K562 (cell line): ENCODE measurements around the gene SPOUT1. TPM values are rescaled to one million over a fixed set of nuclear protein-coding genes. Genes with fewer than 3 reads are reported as not detected.

Experiments used
- ATAC-seq: fragments of 200-7000 bp; cut with Tn5 transposase; 3 replicates; pipeline ENCODE4 v1.9.1; 2020; ENCODE audit warnings: moderate library complexity
- BruUV-seq: library from RNA; stranded (reverse); fragments of 400-500 nt; replicated peaks from 2 replicates; lab custom pipeline; 2021; lab: Mats Ljungman, UMichigan
- CTCF ChIA-PET: fragments of 300-600 bp; formaldehyde crosslinking; extraction: SDS; loops from one replicate; lab custom pipeline; 2021; ENCODE audit warnings: low intra/inter-chr PET ratio; lab: Yijun Ruan, JAX
- POLR2A ChIA-PET: fragments of 300-600, 350-650 bp; sonication (Branson Sonifier 250); formaldehyde crosslinking; extraction: SDS; loops from one replicate; lab custom pipeline; 2021; ENCODE audit warnings: antibody characterized with exemption, inconsistent platforms; lab: Yijun Ruan, JAX
- DNase-seq, 4 experiments: peaks; one replicate each; pipeline versions ENCODE4 v3.0.0 to v3.0.0-alpha.2; 2011 to 2018; ENCODE audit warnings: low spot score in 3 of 4, mixed read lengths in 3 of 4; ENCODE audit errors: extremely low read depth in 1 of 4
- FAIRE-seq: peaks from 2 replicates; lab custom pipeline; 2011; peaks lifted over from hg19 to GRCh38; lab: Jason Lieb, UNC
- H2AFZ ChIP-seq: 2 replicates; pipeline ENCODE4 v1.6.0; 2011; ENCODE audit warnings: low read depth, low read length, control low read depth, inconsistent platforms
- H3K27ac ChIP-seq: fragments of 200-600 bp; 3 replicates; pipeline ENCODE4 v1.8.0; 2011; ENCODE audit warnings: low read depth, mild to moderate bottlenecking, control low read depth, inconsistent platforms, low read length, moderate library complexity, mixed read lengths; ENCODE audit errors: extremely low read depth
- H3K27me3 ChIP-seq, 2 experiments: fragments of 300-600 bp in 1 of 2; 2 replicates in 1 of 2; 3 replicates in 1 of 2; pipeline versions ENCODE4 v1.6.0 to v1.8.0; 2011; ENCODE audit warnings: inconsistent platforms in 2 of 2, low read length in 2 of 2, mild to moderate bottlenecking in 1 of 2, mixed read lengths in 1 of 2, moderate library complexity in 1 of 2; ENCODE audit not compliant: control insufficient read depth in 2 of 2, insufficient read depth in 2 of 2
- H3K36me3 ChIP-seq: fragments of 300-600 bp; 3 replicates; pipeline ENCODE4 v1.8.0; 2011; ENCODE audit warnings: mild to moderate bottlenecking, low read length, inconsistent platforms; ENCODE audit not compliant: control insufficient read depth, insufficient read depth
- H3K4me1 ChIP-seq, 2 experiments: fragments of 200-600 bp in 1 of 2; replicated peaks in 1 of 2; 2 replicates in 1 of 2; 3 replicates in 1 of 2; pipeline versions ENCODE4 v1.5.1 to v1.8.0; 2011; ENCODE audit warnings: inconsistent platforms in 2 of 2, low read length in 2 of 2, mild to moderate bottlenecking in 1 of 2, mixed read lengths in 1 of 2, moderate library complexity in 1 of 2; ENCODE audit not compliant: control insufficient read depth in 2 of 2, insufficient read depth in 2 of 2
- H3K4me2 ChIP-seq: 2 replicates; pipeline ENCODE4 v1.6.1; 2011; ENCODE audit warnings: low read length, control low read depth, inconsistent platforms, mixed read lengths; ENCODE audit not compliant: insufficient read depth
- H3K4me3 ChIP-seq: fragments of 200-600 bp; sonication (generic), shearing (Covaris generic); 2 replicates; pipeline ENCODE4 v1.5.1; 2016; ENCODE audit warnings: control low read depth, inconsistent platforms
- H3K79me2 ChIP-seq: fragments of 200-600 bp; 3 replicates; pipeline ENCODE4 v1.8.0; 2011; ENCODE audit warnings: low read length, inconsistent platforms; ENCODE audit not compliant: control insufficient read depth, insufficient read depth
- H3K9ac ChIP-seq, 2 experiments: 2 replicates each; pipeline versions ENCODE4 v1.6.0 to v1.6.1; 2011; ENCODE audit warnings: low read depth in 2 of 2, low read length in 2 of 2, control low read depth in 1 of 2, inconsistent platforms in 1 of 2, mild to moderate bottlenecking in 1 of 2, mixed read lengths in 1 of 2; ENCODE audit not compliant: insufficient read depth in 1 of 2
- H3K9me1 ChIP-seq: one replicate; pipeline ENCODE4 v1.6.0; 2011; ENCODE audit warnings: inconsistent platforms, mild to moderate bottlenecking, low read length, moderate library complexity; ENCODE audit not compliant: control insufficient read depth, insufficient read depth
- H3K9me3 ChIP-seq: replicated peaks from 2 replicates; pipeline ENCODE4 v1.5.1; 2011; ENCODE audit warnings: low read depth, low read length, inconsistent platforms; ENCODE audit not compliant: control insufficient read depth, insufficient read depth
- H4K20me1 ChIP-seq: replicated peaks from 2 replicates; pipeline ENCODE4 v1.6.1; 2011; ENCODE audit warnings: low read length, inconsistent platforms, mixed read lengths; ENCODE audit not compliant: control insufficient read depth, insufficient read depth
- NFATC3 ChIP-seq: fragments of 450-650 bp; IDR thresholded peaks from 2 replicates; pipeline ENCODE4 v1.6.1; 2017; ENCODE audit warnings: mild to moderate bottlenecking
- POLR2B ChIP-seq: fragments of 450-650 bp; IDR thresholded peaks from 2 replicates; pipeline ENCODE4 v1.6.1; 2018; ENCODE audit warnings: low read depth; ENCODE audit not compliant: partially characterized antibody
- YBX1 ChIP-seq: fragments of 450-650 bp; IDR thresholded peaks from 2 replicates; pipeline ENCODE4 v1.7.1; 2016; ENCODE audit warnings: mild to moderate bottlenecking
- ZNF263 ChIP-seq: sonication (generic); formaldehyde crosslinking; IDR thresholded peaks from 2 replicates; pipeline ENCODE4 v1.8.0; 2022; ENCODE audit warnings: mild to moderate bottlenecking, missing genetic modification reagents, borderline replicate concordance
- ZNF3 ChIP-seq: fragments of 250-450 bp; sonication (Bioruptor Pico); IDR thresholded peaks from 2 replicates; pipeline ENCODE4 v1.5.0; 2021; ENCODE audit warnings: mild to moderate bottlenecking, moderate library complexity
- WGBS: fragments of 100-300 bp; shearing (Covaris generic); methylation state at CpG from one replicate; pipeline ENCODE4 v1.1.6; 2016; ENCODE audit warnings: low coverage, mixed read lengths; ENCODE audit not compliant: insufficient coverage; ENCODE audit errors: missing lambda C conversion rate; 5-methylcytosine and 5-hydroxymethylcytosine counted together
- in situ Hi-C: fragments of 300-500 bp; cut with MboI; formaldehyde crosslinking; loops from 4 replicates; pipeline ENCODE4 v1.15.0; 2018; ENCODE audit warnings: inconsistent platforms, mixed read lengths
- intact Hi-C: fragments of 100-400 bp; cut with micrococcal nuclease; formaldehyde crosslinking; loops from 2 replicates; pipeline ENCODE4 v1.14.2; 2022
- polyA plus RNA-seq, 8 experiments: library from polyadenylated mRNA; depleted of rRNA in 4 of 8; stranded (reverse) in 5 of 8; unstranded in 3 of 8; fragments of >200 nt; fragmentation: Nextera tagmentation in 2 of 8; fragmentation: Illumina TruSeq in 1 of 8; extraction: Ambion mirVana in 2 of 8; extraction: Trizol in 1 of 8; gene quantifications; 2 replicates each; pipeline versions ENCODE4 v1.2.1 to v1.2.3, GENCODE V29; 2011 to 2014; ENCODE audit warnings: inconsistent platforms in 1 of 8, missing spikeins in 1 of 8
- total RNA-seq, 7 experiments: library from RNA; depleted of rRNA in 6 of 7; stranded (reverse); fragments of >200 nt in 6 of 7; fragmentation: Illumina TruSeq in 2 of 7; extraction: Trizol in 2 of 7; gene quantifications; 2 replicates each; pipeline versions ENCODE4 v1.2.1 to v1.2.3, GENCODE V29; 2011 to 2021; ENCODE audit warnings: low replicate concordance in 1 of 7
- TF ChIP-seq, protein P1 (sequence below): sonication (generic); formaldehyde crosslinking; IDR thresholded peaks from 2 replicates; pipeline ENCODE4 v1.8.1; 2022; ENCODE audit warnings: missing genetic modification reagents
- TF ChIP-seq, protein P2 (sequence below): IDR thresholded peaks from 3 replicates; pipeline ENCODE4 v1.6.1; 2011; ENCODE audit warnings: borderline replicate concordance, mild to moderate bottlenecking, moderate library complexity; ENCODE audit not compliant: insufficient read length; ENCODE audit errors: extremely low read depth
- TF ChIP-seq, protein P3 (sequence below): sonication (generic); formaldehyde crosslinking; IDR thresholded peaks from 2 replicates; pipeline ENCODE4 v1.8.0; 2022; ENCODE audit warnings: mild to moderate bottlenecking, missing genetic modification reagents

Gene SPOUT1
- total and polyA plus RNA-seq, 9 of the 15 experiments (the other 6 are each of a cell fraction or from before 2014, with no cell fraction given) = 10.6 to 121 (median 37.4) TPM

DNA sequence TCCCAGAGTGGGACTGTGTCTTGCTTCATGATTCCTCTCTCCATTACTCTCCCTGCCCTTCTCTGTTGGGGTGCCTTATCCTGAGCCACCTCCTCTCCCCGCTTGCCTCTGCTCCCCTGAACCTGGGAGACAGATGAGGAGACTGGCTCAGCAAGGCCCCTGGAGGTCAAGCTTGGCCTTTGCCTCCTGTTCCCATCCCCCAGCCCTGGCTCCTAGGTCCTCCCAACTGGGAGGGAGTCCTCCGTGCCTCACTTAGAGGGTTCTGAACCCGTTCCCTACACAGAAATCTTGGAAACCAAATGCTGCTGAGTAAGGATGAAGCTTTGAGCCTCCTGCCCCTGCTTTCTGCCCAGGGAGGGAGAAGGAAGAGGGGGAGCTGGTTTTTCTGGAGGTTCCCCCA lies 21.1 kb downstream of the SPOUT1 start:
- Histone ChIP-seq H3K27me3 (no peaks in the 10 kb centered on the region), H3K4me1 (peaks cover 0 to 3% of the 10 kb centered on the region in 2 experiments; a peak in 3 of 5 replicates), H3K4me2 (no peak overlapping the region), H4K20me1 (no peaks in the 10 kb centered on the region), H3K9me3 (no peaks in the 10 kb centered on the region), H3K36me3 (peaks cover 51% of the 10 kb centered on the region; the same call in 2 of the 3 replicates), H3K9ac (no peak overlapping the region), H3K27ac (no peak overlapping the region), H3K79me2 (no peaks in the 10 kb centered on the region), H3K9me1 (no peaks in the 10 kb centered on the region), H2AFZ (no peak overlapping the region), H3K4me3 (no peak overlapping the region)
- TF ChIP-seq ZNF3 (CRISPR knock-in tag) (no peak), POLR2B (peak; percentile 7), ZNF263 (CRISPR knock-in tag) (peak; percentile 82)
- no peak for ATAC-seq
- ChIA-PET POLR2A (interaction anchor here (0.7 to 2.3 kb wide), 3 partner anchors 10 to 404 kb away, joined by 3 to 21 read pairs (median 12); partner anchors contain the start of gene ENDOG), CTCF (no interaction called here)
- no TSS peak for BruUV-seq
- FAIRE-seq = no peak
- 83% methylated on average over 3 of the region's 3 CpGs for WGBS
- in situ Hi-C loops = no loop called here
- DNase-seq = no peak
- intact Hi-C loops = no loop called here

DNA sequence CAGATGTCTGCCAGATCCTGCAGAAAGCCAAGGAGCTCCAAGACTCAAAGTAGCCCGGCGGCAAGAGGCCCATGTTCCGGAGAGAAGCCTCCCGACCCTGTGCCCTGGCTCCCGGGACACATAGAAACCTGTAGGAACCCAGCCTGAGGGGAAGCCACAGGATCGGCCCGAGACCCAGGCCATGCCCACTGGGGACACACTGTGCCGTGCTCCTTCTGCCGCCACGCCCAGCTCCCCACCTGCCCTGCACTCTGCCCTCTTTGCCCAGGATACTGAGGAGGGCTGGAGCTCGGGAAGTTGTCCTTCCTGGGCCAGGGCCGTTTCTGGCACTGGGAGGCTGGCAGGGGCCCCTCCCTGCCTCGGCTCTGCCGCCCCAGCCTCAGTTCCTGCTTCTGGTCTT lies 21.8 kb downstream of the SPOUT1 start:
- in situ Hi-C loops = no loop called here
- CTCF ChIA-PET = no interaction called here
- Histone ChIP-seq H3K4me3 (no peak overlapping the region), H2AFZ (no peak overlapping the region), H3K9me3 (no peaks in the 10 kb centered on the region), H3K9me1 (no peaks in the 10 kb centered on the region), H3K4me2 (no peak overlapping the region), H3K27ac (no peak overlapping the region), H3K79me2 (no peaks in the 10 kb centered on the region), H3K4me1 (peaks cover 0 to 3% of the 10 kb centered on the region in 2 experiments; a peak in 3 of 5 replicates), H4K20me1 (no peaks in the 10 kb centered on the region), H3K36me3 (peaks cover 58% of the 10 kb centered on the region; the same call in 2 of the 3 replicates), H3K27me3 (no peaks in the 10 kb centered on the region), H3K9ac (peak overlapping the region in 1 of 2 experiments; percentile 26; a peak in 1 of 4 replicates)
- 87% methylated on average over 12 of the region's 14 CpGs for WGBS
- no peak for ATAC-seq
- no peak for DNase-seq
- intact Hi-C loops = no loop called here
- POLR2A ChIA-PET = interaction anchor here (0.7 to 2.3 kb wide), 4 partner anchors 12 to 609 kb away, joined by 3 to 12 read pairs (median 3); no protein-coding TSS in a partner anchor
- no peak for FAIRE-seq
- BruUV-seq = no TSS peak
- TF ChIP-seq, protein P1, sequence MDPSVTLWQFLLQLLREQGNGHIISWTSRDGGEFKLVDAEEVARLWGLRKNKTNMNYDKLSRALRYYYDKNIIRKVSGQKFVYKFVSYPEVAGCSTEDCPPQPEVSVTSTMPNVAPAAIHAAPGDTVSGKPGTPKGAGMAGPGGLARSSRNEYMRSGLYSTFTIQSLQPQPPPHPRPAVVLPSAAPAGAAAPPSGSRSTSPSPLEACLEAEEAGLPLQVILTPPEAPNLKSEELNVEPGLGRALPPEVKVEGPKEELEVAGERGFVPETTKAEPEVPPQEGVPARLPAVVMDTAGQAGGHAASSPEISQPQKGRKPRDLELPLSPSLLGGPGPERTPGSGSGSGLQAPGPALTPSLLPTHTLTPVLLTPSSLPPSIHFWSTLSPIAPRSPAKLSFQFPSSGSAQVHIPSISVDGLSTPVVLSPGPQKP = no peak
- no peak for TF ChIP-seq YBX1
- TF ChIP-seq NFATC3 = no peak
- TF ChIP-seq, protein P2, sequence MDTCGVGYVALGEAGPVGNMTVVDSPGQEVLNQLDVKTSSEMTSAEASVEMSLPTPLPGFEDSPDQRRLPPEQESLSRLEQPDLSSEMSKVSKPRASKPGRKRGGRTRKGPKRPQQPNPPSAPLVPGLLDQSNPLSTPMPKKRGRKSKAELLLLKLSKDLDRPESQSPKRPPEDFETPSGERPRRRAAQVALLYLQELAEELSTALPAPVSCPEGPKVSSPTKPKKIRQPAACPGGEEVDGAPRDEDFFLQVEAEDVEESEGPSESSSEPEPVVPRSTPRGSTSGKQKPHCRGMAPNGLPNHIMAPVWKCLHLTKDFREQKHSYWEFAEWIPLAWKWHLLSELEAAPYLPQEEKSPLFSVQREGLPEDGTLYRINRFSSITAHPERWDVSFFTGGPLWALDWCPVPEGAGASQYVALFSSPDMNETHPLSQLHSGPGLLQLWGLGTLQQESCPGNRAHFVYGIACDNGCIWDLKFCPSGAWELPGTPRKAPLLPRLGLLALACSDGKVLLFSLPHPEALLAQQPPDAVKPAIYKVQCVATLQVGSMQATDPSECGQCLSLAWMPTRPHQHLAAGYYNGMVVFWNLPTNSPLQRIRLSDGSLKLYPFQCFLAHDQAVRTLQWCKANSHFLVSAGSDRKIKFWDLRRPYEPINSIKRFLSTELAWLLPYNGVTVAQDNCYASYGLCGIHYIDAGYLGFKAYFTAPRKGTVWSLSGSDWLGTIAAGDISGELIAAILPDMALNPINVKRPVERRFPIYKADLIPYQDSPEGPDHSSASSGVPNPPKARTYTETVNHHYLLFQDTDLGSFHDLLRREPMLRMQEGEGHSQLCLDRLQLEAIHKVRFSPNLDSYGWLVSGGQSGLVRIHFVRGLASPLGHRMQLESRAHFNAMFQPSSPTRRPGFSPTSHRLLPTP = no peak
- TF ChIP-seq, protein P3, sequence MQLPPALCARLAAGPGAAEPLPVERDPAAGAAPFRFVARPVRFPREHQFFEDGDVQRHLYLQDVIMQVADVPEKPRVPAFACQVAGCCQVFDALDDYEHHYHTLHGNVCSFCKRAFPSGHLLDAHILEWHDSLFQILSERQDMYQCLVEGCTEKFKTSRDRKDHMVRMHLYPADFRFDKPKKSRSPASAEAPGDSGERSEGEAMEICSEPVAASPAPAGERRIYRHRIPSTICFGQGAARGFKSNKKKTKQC = no peak
